Endothelial cell of umbilical vein (primary cell): ENCODE results near the gene FAM219B. TPM values are rescaled to one million over a fixed set of nuclear protein-coding genes. Genes with fewer than 3 reads are reported as not detected.

Experiments used
- BruUV-seq: library from RNA; stranded (reverse); fragments of 400-500 nt; replicated peaks from 2 replicates; lab custom pipeline; 2021; lab: Mats Ljungman, UMichigan
- CTCF ChIA-PET: fragments of 300-600, 350-600 bp; sonication (Branson Sonifier 250); formaldehyde crosslinking; loops from one replicate; lab custom pipeline; 2021; ENCODE audit warnings: antibody characterized with exemption, inconsistent platforms; lab: Charles Lee
- POLR2A ChIA-PET: fragments of 300-600, 350-600 bp; sonication (Branson Sonifier 250); formaldehyde crosslinking; loops from one replicate; lab custom pipeline; 2021; ENCODE audit warnings: antibody characterized with exemption, inconsistent platforms; lab: Charles Lee
- DNase-seq: peaks from one replicate; pipeline ENCODE4 v3.0.0-alpha.2; 2011; ENCODE audit warnings: low read depth, low spot score
- FAIRE-seq: peaks from 2 replicates; lab custom pipeline; 2011; peaks lifted over from hg19 to GRCh38; lab: Jason Lieb, UNC
- H2AFZ ChIP-seq: 2 replicates; pipeline ENCODE4 v1.6.0; 2012; ENCODE audit warnings: low read depth, low read length, control low read depth, inconsistent platforms
- H3K27ac ChIP-seq: 2 replicates; pipeline ENCODE4 v1.5.1; 2011; ENCODE audit warnings: low read depth, mild to moderate bottlenecking, control low read depth, low read length, moderate library complexity; ENCODE audit not compliant: insufficient read depth
- H3K27me3 ChIP-seq, 2 experiments: 2 replicates each; pipeline versions ENCODE4 v1.6.0 to v1.6.1; 2011; ENCODE audit warnings: low read length in 2 of 2, mixed read lengths in 1 of 2; ENCODE audit not compliant: control insufficient read depth in 2 of 2, insufficient read depth in 2 of 2
- H3K36me3 ChIP-seq, 2 experiments: 2 replicates in 1 of 2; 3 replicates in 1 of 2; pipeline ENCODE4 v1.5.1; 2011; ENCODE audit warnings: low read length in 2 of 2, mild to moderate bottlenecking in 1 of 2, moderate library complexity in 1 of 2; ENCODE audit not compliant: control insufficient read depth in 2 of 2, insufficient read depth in 2 of 2; ENCODE audit errors: extremely low read depth in 1 of 2
- H3K4me1 ChIP-seq: 3 replicates; pipeline ENCODE4 v1.5.1; 2011; ENCODE audit warnings: mild to moderate bottlenecking, low read length; ENCODE audit not compliant: control insufficient read depth, insufficient read depth; ENCODE audit errors: extremely low read depth
- H3K4me2 ChIP-seq: 2 replicates; pipeline ENCODE4 v1.6.1; 2011; ENCODE audit warnings: low read length, control low read depth, mixed read lengths; ENCODE audit not compliant: insufficient read depth
- H3K4me3 ChIP-seq, 3 experiments: fragments of 200-600 bp in 1 of 3; sonication (generic), shearing (Covaris generic) in 1 of 3; replicated peaks in 1 of 3; 2 replicates each; pipeline ENCODE4 v1.5.1; 2011 to 2016; ENCODE audit warnings: control low read depth in 3 of 3, low read length in 3 of 3, mild to moderate bottlenecking in 2 of 3, inconsistent platforms in 1 of 3, low read depth in 1 of 3, moderate library complexity in 1 of 3; ENCODE audit not compliant: insufficient read depth in 1 of 3
- H3K79me2 ChIP-seq: 2 replicates; pipeline ENCODE4 v1.6.0; 2012; ENCODE audit warnings: low read length, inconsistent platforms; ENCODE audit not compliant: control insufficient read depth, insufficient read depth
- H3K9ac ChIP-seq: replicated peaks from 2 replicates; pipeline ENCODE3; 2011; ENCODE audit warnings: low read length, control low read depth; ENCODE audit not compliant: insufficient read depth; ENCODE audit errors: extremely low read depth
- H3K9me1 ChIP-seq: replicated peaks from 3 replicates; pipeline ENCODE4 v1.6.0; 2011; ENCODE audit warnings: mild to moderate bottlenecking, low read length; ENCODE audit not compliant: control insufficient read depth, insufficient read depth; ENCODE audit errors: extremely low read depth
- H3K9me3 ChIP-seq: replicated peaks from 2 replicates; pipeline ENCODE4 v1.5.1; 2012; ENCODE audit warnings: low read length, inconsistent platforms; ENCODE audit not compliant: control insufficient read depth, insufficient read depth
- H4K20me1 ChIP-seq: replicated peaks from 2 replicates; pipeline ENCODE3; 2011; ENCODE audit warnings: mild to moderate bottlenecking, low read length; ENCODE audit not compliant: control insufficient read depth, insufficient read depth; ENCODE audit errors: extremely low read depth
- EZH2 ChIP-seq: IDR thresholded peaks from 2 replicates; pipeline ENCODE4 v1.6.1; 2012; ENCODE audit warnings: borderline replicate concordance, low read depth, mild to moderate bottlenecking, moderate library complexity, low read length, inconsistent platforms; ENCODE audit not compliant: severe bottlenecking
- FOS ChIP-seq: IDR thresholded peaks from 2 replicates; pipeline ENCODE4 v1.6.1; 2011; ENCODE audit warnings: mild to moderate bottlenecking, low read length, moderate library complexity, borderline replicate concordance; ENCODE audit not compliant: insufficient read depth
- GATA2 ChIP-seq: IDR thresholded peaks from 2 replicates; pipeline ENCODE4 v1.7.0; 2011; ENCODE audit warnings: low read depth, mild to moderate bottlenecking, moderate library complexity, mixed read lengths, low read length; ENCODE audit not compliant: insufficient read length, insufficient read depth
- JUN ChIP-seq: IDR thresholded peaks from 2 replicates; pipeline ENCODE4 v1.6.1; 2011; ENCODE audit warnings: borderline replicate concordance, low read depth; ENCODE audit not compliant: insufficient read length, insufficient read depth
- MAX ChIP-seq: IDR thresholded peaks from 2 replicates; pipeline ENCODE4 v1.6.1; 2011; ENCODE audit not compliant: insufficient read depth, insufficient read length
- MYC ChIP-seq: IDR thresholded peaks from one replicate; pipeline ENCODE4 v1.6.1; 2011; ENCODE audit warnings: mild to moderate bottlenecking, low read depth, low read length
- POLR2A ChIP-seq: IDR thresholded peaks from 2 replicates; pipeline ENCODE4 v1.6.1; 2012; ENCODE audit warnings: low read depth, mild to moderate bottlenecking, control low read depth, low read length
- POLR2AphosphoS5 ChIP-seq: IDR thresholded peaks from 2 replicates; pipeline ENCODE4 v1.6.1; 2012; ENCODE audit warnings: low read depth, mild to moderate bottlenecking, control low read depth, low read length, moderate library complexity; ENCODE audit not compliant: insufficient read depth
- dilution Hi-C: fragments of 300-500 bp; cut with MboI; formaldehyde crosslinking; loops from one replicate; pipeline ENCODE4 v1.15.0; 2019; ENCODE audit warnings: low sequenced_read_pairs; ENCODE audit not compliant: extremely low pct_ligation_motif_present
- intact Hi-C: fragments of 100-400 bp; cut with micrococcal nuclease; formaldehyde crosslinking; loops from one replicate; pipeline ENCODE4 v1.10.0; 2022
- polyA plus RNA-seq, 4 experiments: library from polyadenylated mRNA; depleted of rRNA in 3 of 4; stranded (reverse) in 3 of 4; unstranded in 1 of 4; fragments of >200 nt; gene quantifications; 2 replicates each; pipeline versions ENCODE4 v1.2.1 to v1.2.3, GENCODE V29; 2011 to 2012; ENCODE audit warnings: missing spikeins in 1 of 4
- total RNA-seq: library from RNA; stranded (reverse); gene quantifications from 2 replicates; pipeline ENCODE4 v1.2.3, GENCODE V29; 2021
- TF ChIP-seq, protein P1 (sequence below), 2 donors: IDR thresholded peaks; 1 replicate in 1 of 2; 2 replicates in 1 of 2; pipeline ENCODE4 v1.5.1; 2011; ENCODE audit warnings: low read length in 2 of 2, mild to moderate bottlenecking in 2 of 2, moderate library complexity in 2 of 2, control low read depth in 1 of 2, inconsistent platforms in 1 of 2, low read depth in 1 of 2; ENCODE audit not compliant: insufficient read depth in 1 of 2; ENCODE audit errors: extremely low read depth in 1 of 2

Gene FAM219B
- total and polyA plus RNA-seq, 2 donors (not counting 3 experiments of a cell fraction or from before 2014, with no cell fraction given) = 57.7 to 73.0 TPM

GRCh38 chr15:74889390-74889882 lies 17.2 kb downstream of the FAM219B start:
- H3K9me3 ChIP-seq = no peaks in the 10 kb centered on the region
- no TSS peak for BruUV-seq
- H3K27ac ChIP-seq = no peak overlapping the region
- peak overlapping the region in 2 of 3 experiments; percentile 74 to 83 for H3K4me3 ChIP-seq
- peaks cover 0 to 6% of the 10 kb centered on the region in 2 experiments for H3K36me3 ChIP-seq
- H3K79me2 ChIP-seq = peaks cover 6% of the 10 kb centered on the region
- H3K4me2 ChIP-seq = peak overlapping the region; percentile 43
- peaks cover 12% of the 10 kb centered on the region for H3K4me1 ChIP-seq
- peak overlapping the region; percentile 10 for H3K9ac ChIP-seq
- DNase-seq (no peak), FAIRE-seq (peak; percentile 74)
- CTCF ChIA-PET = interaction anchor here (1.0 to 3.1 kb wide), 2 partner anchors 12 to 45 kb away, joined by 3 to 28 read pairs; no protein-coding TSS in a partner anchor
- intact Hi-C loops (loop anchor here (1.0 kb wide), 1 partner anchor 17 kb away; the partner anchor contains the start of gene FAM219B), dilution Hi-C loops (no loop called here)
- peak overlapping the region; percentile 70 for H2AFZ ChIP-seq
- TF ChIP-seq GATA2 = no peak
- TF ChIP-seq MYC = no peak
- TF ChIP-seq POLR2AphosphoS5 = no peak
- no peak for TF ChIP-seq JUN
- TF ChIP-seq, protein P1, sequence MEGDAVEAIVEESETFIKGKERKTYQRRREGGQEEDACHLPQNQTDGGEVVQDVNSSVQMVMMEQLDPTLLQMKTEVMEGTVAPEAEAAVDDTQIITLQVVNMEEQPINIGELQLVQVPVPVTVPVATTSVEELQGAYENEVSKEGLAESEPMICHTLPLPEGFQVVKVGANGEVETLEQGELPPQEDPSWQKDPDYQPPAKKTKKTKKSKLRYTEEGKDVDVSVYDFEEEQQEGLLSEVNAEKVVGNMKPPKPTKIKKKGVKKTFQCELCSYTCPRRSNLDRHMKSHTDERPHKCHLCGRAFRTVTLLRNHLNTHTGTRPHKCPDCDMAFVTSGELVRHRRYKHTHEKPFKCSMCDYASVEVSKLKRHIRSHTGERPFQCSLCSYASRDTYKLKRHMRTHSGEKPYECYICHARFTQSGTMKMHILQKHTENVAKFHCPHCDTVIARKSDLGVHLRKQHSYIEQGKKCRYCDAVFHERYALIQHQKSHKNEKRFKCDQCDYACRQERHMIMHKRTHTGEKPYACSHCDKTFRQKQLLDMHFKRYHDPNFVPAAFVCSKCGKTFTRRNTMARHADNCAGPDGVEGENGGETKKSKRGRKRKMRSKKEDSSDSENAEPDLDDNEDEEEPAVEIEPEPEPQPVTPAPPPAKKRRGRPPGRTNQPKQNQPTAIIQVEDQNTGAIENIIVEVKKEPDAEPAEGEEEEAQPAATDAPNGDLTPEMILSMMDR (IDR thresholded peaks at IDR 0.05; ENCODE audit: extremely low read depth in 1 of 2, insufficient read depth in 1 of 2, low read depth in 1 of 2, low read length in 2 of 2) = no peak
- TF ChIP-seq MAX = no peak
- no peak for TF ChIP-seq POLR2A
- TF ChIP-seq FOS = no peak
- TF ChIP-seq EZH2 = no peak
- no peaks in the 10 kb centered on the region for H3K9me1 ChIP-seq
- POLR2A ChIA-PET = interaction anchor here (1.4 kb wide), 1 partner anchor 17 kb away, joined by 3 read pairs; the partner anchor contains the start of gene FAM219B
- H4K20me1 ChIP-seq = no peaks in the 10 kb centered on the region
- no peaks in the 10 kb centered on the region for H3K27me3 ChIP-seq
